ENCODE data around the gene MOB3C.
A peak's percentile ranks its signal among the peaks of the same experiment; 100 is the strongest.
"Not testable (repeated sequence)": the region's sequence is repeated elsewhere in the genome, so short reads cannot be mapped to it uniquely, and the experiment has no call there.

MOB3C gene

GRCh38 chr1:46616277-46617107 lies at the start of gene MOB3C:
Gene MOB3C (minus strand): TSS chr1:46616811. CDS start chr1:46613321, 3,490 bp downstream.
- H3K36me3 Mint-ChIP-seq (ENCODE audit: low read depth) = peaks cover 11% of the 10 kb centered on the region
- H3K9me3 Mint-ChIP-seq = no peaks in the 10 kb centered on the region
- no peaks in the 10 kb centered on the region for H3K27me3 Mint-ChIP-seq (ENCODE audit: low read depth)
- H3K4me1 Mint-ChIP-seq (ENCODE audit: low read depth) = peaks cover 64% of the 10 kb centered on the region
- H3K4me3 Mint-ChIP-seq = peak within 1 kb of the TSS; percentile 92
- DNase-seq (ENCODE audit: low spot score) = peak; percentile 68
- peak within 1 kb of the TSS; percentile 89 for H3K27ac Mint-ChIP-seq

DNA sequence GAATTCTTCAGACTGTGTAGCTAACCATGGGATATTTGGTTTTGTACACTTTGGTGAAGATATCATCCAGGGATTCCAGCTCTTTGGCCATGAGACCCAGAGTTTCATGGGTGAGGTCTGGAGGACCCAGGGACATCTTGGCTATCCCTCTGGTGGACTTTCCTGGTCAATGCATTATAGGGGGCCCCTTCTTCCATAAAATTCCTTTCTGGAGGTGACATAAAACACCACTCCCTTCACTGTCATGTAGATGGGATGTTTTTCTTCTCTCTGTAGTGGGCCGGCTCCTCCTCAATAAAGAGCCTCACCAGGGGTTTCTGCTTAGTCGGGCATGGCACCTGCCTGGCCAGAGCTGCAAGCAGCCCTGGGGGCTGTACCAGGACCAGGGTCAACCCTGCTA lies 49.4 kb upstream of the MOB3C start:
- H3K4me3 Mint-ChIP-seq = no peak overlapping the region
- no peaks in the 10 kb centered on the region for H3K9me3 Mint-ChIP-seq
- no peak for DNase-seq (ENCODE audit: low spot score)
- no peak overlapping the region for H3K27ac Mint-ChIP-seq
- H3K4me1 Mint-ChIP-seq (ENCODE audit: low read depth) = peaks cover 15% of the 10 kb centered on the region
- H3K36me3 Mint-ChIP-seq (ENCODE audit: low read depth) = peaks cover 21% of the 10 kb centered on the region
- no peaks in the 10 kb centered on the region for H3K27me3 Mint-ChIP-seq (ENCODE audit: low read depth)

DNA sequence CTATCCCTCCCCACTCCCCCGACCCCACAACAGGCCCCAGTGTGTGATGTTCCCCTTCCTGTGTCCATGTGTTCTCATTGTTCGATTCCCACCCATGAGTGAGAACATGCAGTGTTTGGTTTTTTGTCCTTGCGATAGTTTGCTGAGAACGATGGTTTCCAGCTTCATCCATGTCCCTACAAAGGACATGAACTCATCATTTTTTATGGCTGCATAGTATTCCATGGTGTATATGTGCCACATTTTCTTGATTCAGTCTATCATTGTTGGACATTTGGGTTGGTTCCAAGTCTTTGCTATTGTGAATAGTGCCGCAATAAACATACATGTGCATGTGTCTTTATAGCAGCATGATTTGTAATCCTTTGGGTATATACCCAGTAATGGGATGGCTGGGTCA lies 46.3 kb upstream of the MOB3C start:
- peaks cover 29% of the 10 kb centered on the region for H3K4me1 Mint-ChIP-seq (ENCODE audit: low read depth)
- H3K27me3 Mint-ChIP-seq (ENCODE audit: low read depth); H3K4me3 Mint-ChIP-seq; H3K27ac Mint-ChIP-seq; H3K9me3 Mint-ChIP-seq; DNase-seq (ENCODE audit: low spot score): not testable (repeated sequence)
- peaks cover 24% of the 10 kb centered on the region for H3K36me3 Mint-ChIP-seq (ENCODE audit: low read depth)

- not testable (repeated sequence) for H3K9me3 Mint-ChIP-seq, H3K4me3 Mint-ChIP-seq
- peak overlapping the region; percentile 26 for H3K27ac Mint-ChIP-seq
Measured at GRCh38 chr1:46660116-46660515, 43.5 kb upstream of the MOB3C start.

GRCh38 chr1:46659307-46659870 lies 42.8 kb upstream of the MOB3C start:
- Mint-ChIP-seq H3K9me3 (peaks cover 5% of the 10 kb centered on the region), H3K27me3 (ENCODE audit: low read depth) (no peaks in the 10 kb centered on the region), H3K27ac (no peak overlapping the region), H3K4me3 (no peak overlapping the region), H3K4me1 (ENCODE audit: low read depth) (peaks cover 13% of the 10 kb centered on the region), H3K36me3 (ENCODE audit: low read depth) (peaks cover 36% of the 10 kb centered on the region)
- no peak for DNase-seq (ENCODE audit: low spot score)

More at GRCh38 chr1:46660116-46660515, 43.5 kb upstream of the MOB3C start:
- not testable (repeated sequence) for DNase-seq (ENCODE audit: low spot score); H3K27me3 Mint-ChIP-seq (ENCODE audit: low read depth)
- H3K4me1 Mint-ChIP-seq (ENCODE audit: low read depth) = peaks cover 15% of the 10 kb centered on the region
- peaks cover 37% of the 10 kb centered on the region for H3K36me3 Mint-ChIP-seq (ENCODE audit: low read depth)

DNA sequence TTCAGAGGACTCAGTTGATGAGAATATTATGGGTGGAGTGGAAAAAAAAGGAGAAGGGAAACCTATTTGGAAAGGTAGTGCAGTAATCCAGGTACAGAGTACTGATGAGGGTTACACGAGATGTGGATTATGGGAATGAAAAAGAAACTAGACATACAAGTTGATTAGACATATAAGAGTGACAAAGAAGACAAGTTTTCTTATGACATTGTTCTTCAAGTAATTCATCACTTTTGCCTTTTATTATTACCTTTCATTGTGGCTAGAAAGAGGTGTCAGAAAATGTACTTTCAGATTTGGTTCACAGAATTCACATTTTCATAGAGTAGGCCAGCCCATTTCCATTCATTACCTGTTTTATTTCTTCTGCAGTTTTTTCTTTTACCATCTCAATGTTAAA lies 41.2 kb upstream of the MOB3C start:
- no peaks in the 10 kb centered on the region for H3K27me3 Mint-ChIP-seq (ENCODE audit: low read depth)
- no peak overlapping the region for H3K27ac Mint-ChIP-seq
- DNase-seq (ENCODE audit: low spot score) = no peak
- no peak overlapping the region for H3K4me3 Mint-ChIP-seq
- H3K36me3 Mint-ChIP-seq (ENCODE audit: low read depth) = peaks cover 38% of the 10 kb centered on the region
- H3K4me1 Mint-ChIP-seq (ENCODE audit: low read depth) = peaks cover 27% of the 10 kb centered on the region
- peaks cover 5% of the 10 kb centered on the region for H3K9me3 Mint-ChIP-seq

DNA sequence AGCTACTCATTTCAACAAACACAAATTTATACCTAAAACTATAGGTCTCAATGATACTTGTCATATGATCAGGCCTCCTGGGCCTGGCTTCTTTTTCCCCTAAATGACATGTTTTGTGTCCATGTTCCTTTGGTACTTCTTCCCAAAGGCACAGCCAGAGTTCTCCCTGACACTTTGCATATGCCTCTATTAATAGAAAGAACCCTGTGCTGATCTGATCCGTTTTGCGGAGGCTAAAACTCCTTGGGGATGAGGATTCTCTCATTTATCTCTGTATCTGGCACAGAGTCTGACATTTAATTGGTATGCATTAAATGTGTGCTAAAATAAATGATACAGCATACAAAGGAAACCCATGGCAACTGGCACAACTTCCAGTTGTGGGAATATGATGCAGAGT lies 40.0 kb upstream of the MOB3C start:
- Mint-ChIP-seq H3K27me3 (ENCODE audit: low read depth) (no peaks in the 10 kb centered on the region), H3K9me3 (peaks cover 5% of the 10 kb centered on the region), H3K27ac (no peak overlapping the region), H3K4me3 (no peak overlapping the region), H3K4me1 (ENCODE audit: low read depth) (peaks cover 34% of the 10 kb centered on the region), H3K36me3 (ENCODE audit: low read depth) (peaks cover 46% of the 10 kb centered on the region)
- DNase-seq (ENCODE audit: low spot score) = no peak

DNA sequence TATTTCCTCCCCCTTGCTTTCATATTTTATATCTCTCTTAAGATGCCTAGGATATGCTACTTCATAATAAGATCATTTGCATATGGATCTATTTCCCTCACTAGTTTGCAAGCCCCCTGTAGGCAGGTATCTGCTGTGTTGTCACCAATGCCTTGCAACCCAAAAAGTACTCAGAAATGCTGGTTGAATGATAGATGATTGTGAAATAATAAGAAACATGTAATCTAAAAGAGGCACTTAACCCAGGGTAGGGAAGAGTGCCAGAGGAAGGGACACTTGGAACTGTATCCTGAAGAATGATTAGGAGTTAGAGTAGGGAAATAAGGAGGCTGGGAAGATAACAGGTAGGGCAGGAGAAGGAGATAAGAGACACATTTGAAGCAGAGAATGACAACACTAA lies 39.2 kb upstream of the MOB3C start:
- Mint-ChIP-seq H3K4me1 (ENCODE audit: low read depth) (peaks cover 33% of the 10 kb centered on the region), H3K27ac (no peak overlapping the region), H3K27me3 (ENCODE audit: low read depth) (no peaks in the 10 kb centered on the region), H3K4me3 (no peak overlapping the region), H3K9me3 (peaks cover 5% of the 10 kb centered on the region), H3K36me3 (ENCODE audit: low read depth) (peaks cover 50% of the 10 kb centered on the region)
- no peak for DNase-seq (ENCODE audit: low spot score)

- Mint-ChIP-seq H3K9me3 (peaks cover 16% of the 10 kb centered on the region), H3K4me1 (ENCODE audit: low read depth) (peaks cover 23% of the 10 kb centered on the region), H3K36me3 (ENCODE audit: low read depth) (peaks cover 59% of the 10 kb centered on the region)
- H3K27ac Mint-ChIP-seq; DNase-seq (ENCODE audit: low spot score); H3K27me3 Mint-ChIP-seq (ENCODE audit: low read depth); H3K4me3 Mint-ChIP-seq: not testable (repeated sequence)
Measured at GRCh38 chr1:46654698-46655097, 38.1 kb upstream of the MOB3C start.

- no peak overlapping the region for H3K4me3 Mint-ChIP-seq
- H3K4me1 Mint-ChIP-seq (ENCODE audit: low read depth) = peaks cover 21% of the 10 kb centered on the region
- no peaks in the 10 kb centered on the region for H3K27me3 Mint-ChIP-seq (ENCODE audit: low read depth)
- no peak for DNase-seq (ENCODE audit: low spot score)
- H3K36me3 Mint-ChIP-seq (ENCODE audit: low read depth) = peaks cover 64% of the 10 kb centered on the region
- no peak overlapping the region for H3K27ac Mint-ChIP-seq
- peaks cover 23% of the 10 kb centered on the region for H3K9me3 Mint-ChIP-seq
Measured at GRCh38 chr1:46654012-46654411, 37.4 kb upstream of the MOB3C start.

- Mint-ChIP-seq H3K27me3 (ENCODE audit: low read depth) (no peaks in the 10 kb centered on the region), H3K9me3 (peaks cover 23% of the 10 kb centered on the region), H3K36me3 (ENCODE audit: low read depth) (peaks cover 68% of the 10 kb centered on the region), H3K4me1 (ENCODE audit: low read depth) (peaks cover 21% of the 10 kb centered on the region), H3K4me3 (no peak overlapping the region), H3K27ac (peak overlapping the region; percentile 57)
- DNase-seq (ENCODE audit: low spot score) = no peak
Measured at GRCh38 chr1:46653405-46653958, 36.9 kb upstream of the MOB3C start.

DNA sequence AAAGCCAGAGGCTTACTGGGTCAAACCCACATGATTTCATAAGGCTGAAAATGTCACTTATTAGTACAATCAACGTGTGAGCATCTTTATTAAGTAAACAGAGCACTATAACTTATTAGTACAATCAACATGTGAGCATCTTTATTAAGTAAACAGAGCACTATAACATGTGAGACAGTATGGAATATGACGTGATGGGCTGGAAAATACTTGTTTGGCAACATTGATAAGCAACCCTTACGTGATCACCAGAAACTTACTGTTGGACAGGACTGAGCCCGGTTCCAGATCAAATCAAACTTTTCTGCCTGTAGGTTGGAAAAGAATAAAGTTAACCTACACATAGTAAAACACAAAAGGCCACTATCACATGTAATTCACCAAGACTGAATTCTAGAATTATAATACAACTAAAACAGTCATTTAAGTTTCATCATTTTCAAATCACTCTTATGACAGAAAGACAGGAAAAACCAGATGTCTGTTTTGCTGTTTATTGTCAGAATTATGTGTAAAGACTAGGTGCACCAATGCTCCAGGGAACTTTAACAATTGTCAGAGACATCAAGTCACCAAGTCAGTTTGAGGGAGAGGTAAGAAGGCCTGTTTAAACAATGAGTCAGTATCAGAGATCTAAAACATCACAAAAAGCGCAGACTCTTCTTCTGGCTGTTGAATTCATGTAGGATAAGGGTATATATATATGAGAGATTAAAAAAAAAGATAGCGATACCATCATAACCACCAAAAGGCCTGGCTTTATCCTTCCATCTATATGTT lies 35.9 kb upstream of the MOB3C start:
- Mint-ChIP-seq H3K27ac (peak overlapping the region; percentile 75), H3K9me3 (peaks cover 25% of the 10 kb centered on the region), H3K36me3 (ENCODE audit: low read depth) (peaks cover 69% of the 10 kb centered on the region), H3K4me1 (ENCODE audit: low read depth) (peaks cover 21% of the 10 kb centered on the region), H3K4me3 (peak overlapping the region; percentile 13), H3K27me3 (ENCODE audit: low read depth) (no peaks in the 10 kb centered on the region)
- DNase-seq (ENCODE audit: low spot score) = no peak

DNA sequence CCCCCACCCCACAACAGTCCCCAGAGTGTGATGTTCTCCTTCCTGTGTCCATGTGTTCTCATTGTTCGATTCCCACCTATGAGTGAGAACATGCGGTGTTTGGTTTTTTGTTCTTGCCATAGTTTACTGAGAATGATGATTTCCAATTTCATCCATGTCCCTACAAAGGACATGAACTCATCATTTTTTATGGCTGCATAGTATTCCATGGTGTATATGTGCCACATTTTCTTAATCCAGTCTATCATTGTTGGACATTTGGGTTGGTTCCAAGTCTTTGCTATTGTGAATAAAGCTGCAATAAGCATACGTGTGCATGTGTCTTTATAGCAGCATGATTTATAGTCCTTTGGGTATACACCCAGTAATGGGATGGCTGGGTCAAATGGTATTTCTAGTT lies 34.5 kb upstream of the MOB3C start:
- DNase-seq (ENCODE audit: low spot score) = not testable (repeated sequence)

GRCh38 chr1:46650491-46650890 lies 33.9 kb upstream of the MOB3C start:
- H3K36me3 Mint-ChIP-seq (ENCODE audit: low read depth) = peaks cover 70% of the 10 kb centered on the region
- DNase-seq (ENCODE audit: low spot score) = no peak
- no peak overlapping the region for H3K4me3 Mint-ChIP-seq
- H3K27ac Mint-ChIP-seq = no peak overlapping the region
- H3K4me1 Mint-ChIP-seq (ENCODE audit: low read depth) = peaks cover 21% of the 10 kb centered on the region
- H3K27me3 Mint-ChIP-seq (ENCODE audit: low read depth) = no peaks in the 10 kb centered on the region
- peaks cover 29% of the 10 kb centered on the region for H3K9me3 Mint-ChIP-seq

More for the DNA sequence above, 34.5 kb upstream of the MOB3C start:
- Mint-ChIP-seq H3K4me1 (ENCODE audit: low read depth) (peaks cover 21% of the 10 kb centered on the region), H3K36me3 (ENCODE audit: low read depth) (peaks cover 76% of the 10 kb centered on the region), H3K9me3 (peaks cover 29% of the 10 kb centered on the region)
- H3K4me3 Mint-ChIP-seq; H3K27ac Mint-ChIP-seq; H3K27me3 Mint-ChIP-seq (ENCODE audit: low read depth): not testable (repeated sequence)
